NCI-H1092 (cell line): Measurements from ENCODE around the gene PIK3C3.
"Not testable (repeated sequence)": the region's sequence is repeated elsewhere in the genome, so short reads cannot be mapped to it uniquely, and the experiment has no call there.

Experiments used
- DNase-seq: peaks from one replicate; lab custom pipeline; 2025; lab: John Stamatoyannopoulos, UW

PIK3C3 gene

GRCh38 chr18:42074704-42075103, 119.7 kb downstream of the PIK3C3 start:
- DNase-seq: no peak

GRCh38 chr18:42078711-42079110, 123.7 kb downstream of the PIK3C3 start:
- DNase-seq: no peak

GRCh38 chr18:42080340-42080739, 125.3 kb downstream of the PIK3C3 start:
- no peak for DNase-seq

- DNase-seq: no peak
These were observed 127.6 kb downstream of the PIK3C3 start for GRCh38 chr18:42082415-42083234.

GRCh38 chr18:42086288-42086687, 131.3 kb downstream of the PIK3C3 start:
- no peak for DNase-seq

GRCh38 chr18:42087235-42087634, 132.2 kb downstream of the PIK3C3 start:
- no peak for DNase-seq

- no peak for DNase-seq
These were observed 132.8 kb downstream of the PIK3C3 start for GRCh38 chr18:42087876-42088275.

- DNase-seq: no peak
These were observed 137.8 kb downstream of the PIK3C3 start for GRCh38 chr18:42092848-42093247.

GRCh38 chr18:42094875-42095274, 139.8 kb downstream of the PIK3C3 start:
- DNase-seq: no peak

GRCh38 chr18:42095732-42096377, 140.8 kb downstream of the PIK3C3 start:
- DNase-seq: no peak

GRCh38 chr18:42100248-42100647, 145.2 kb downstream of the PIK3C3 start:
- no peak for DNase-seq

GRCh38 chr18:42100911-42101310, 145.9 kb downstream of the PIK3C3 start:
- no peak for DNase-seq

GRCh38 chr18:42105394-42105793, 150.4 kb downstream of the PIK3C3 start:
- DNase-seq: no peak

GRCh38 chr18:42106784-42107183, 151.8 kb downstream of the PIK3C3 start:
- no peak for DNase-seq

- DNase-seq: no peak
These were observed 152.3 kb downstream of the PIK3C3 start for GRCh38 chr18:42107287-42107686.

- DNase-seq: no peak
These were observed 152.8 kb downstream of the PIK3C3 start for GRCh38 chr18:42107691-42108450.

- DNase-seq: not testable (repeated sequence)
These were observed 157.1 kb downstream of the PIK3C3 start for GRCh38 chr18:42112147-42112546.

- no peak for DNase-seq
These were observed 157.8 kb downstream of the PIK3C3 start for GRCh38 chr18:42112657-42113420.

- DNase-seq: no peak
These were observed 158.6 kb downstream of the PIK3C3 start for GRCh38 chr18:42113529-42114191.

GRCh38 chr18:42114310-42114943, 159.4 kb downstream of the PIK3C3 start:
- peak; percentile 82 for DNase-seq

GRCh38 chr18:42126586-42126985, 171.6 kb downstream of the PIK3C3 start:
- no peak for DNase-seq
